GM08714 (cell line): ENCODE results near the gene ZHX3.

Source experiments
- H3K4me3 ChIP-seq: fragments of 200-500 bp; sonication (Bioruptor generic); 2 replicates; pipeline ENCODE4 v1.5.1; 2014; ENCODE audit warnings: mild to moderate bottlenecking, low read length, inconsistent platforms
- ZNF274 ChIP-seq: IDR thresholded peaks from 2 replicates; pipeline ENCODE4 v1.6.1; 2012; ENCODE audit warnings: mild to moderate bottlenecking, low read depth, low read length

ZHX3 gene

DNA sequence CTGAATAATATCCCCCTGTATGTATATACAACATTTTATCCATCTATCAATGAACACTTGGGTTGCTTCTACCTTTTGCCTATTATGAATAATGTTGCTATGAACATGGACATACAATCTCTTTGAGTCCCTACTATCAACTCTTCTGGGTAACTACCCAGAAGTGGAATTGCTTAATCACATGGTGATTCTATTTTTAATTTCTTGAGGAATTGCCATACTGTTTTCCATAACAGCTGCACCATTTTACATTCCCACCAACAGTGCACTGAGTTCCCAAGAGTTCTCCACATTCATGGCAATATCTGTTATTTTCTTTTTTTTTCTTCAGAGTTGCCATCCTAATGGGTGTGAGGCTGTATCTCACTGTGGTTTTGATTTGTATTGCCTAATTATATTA lies 88.3 kb downstream of the ZHX3 start:
- H3K4me3 ChIP-seq = no peak overlapping the region

DNA sequence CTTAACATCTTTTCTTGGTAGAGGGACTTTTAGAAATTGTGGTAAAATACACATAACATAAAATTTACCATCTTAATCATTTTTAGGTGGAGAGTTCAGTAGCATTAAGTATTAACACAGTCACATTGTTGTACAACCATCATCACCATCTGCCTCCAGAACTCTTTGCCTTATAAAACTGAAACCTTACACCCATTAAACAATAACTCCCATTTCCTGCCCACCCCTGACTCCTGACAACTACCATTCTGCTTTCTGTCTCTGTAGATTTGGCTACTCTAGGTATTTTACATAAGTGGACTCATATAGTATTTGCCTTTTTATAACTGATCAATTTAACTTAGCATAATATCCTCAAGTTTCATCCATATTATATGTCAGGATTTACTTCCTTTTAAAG lies 88.7 kb downstream of the ZHX3 start:
- H3K4me3 ChIP-seq = no peak overlapping the region
- TF ChIP-seq ZNF274 = no peak

More for the DNA sequence above, 88.3 kb downstream of the ZHX3 start:
- no peak for TF ChIP-seq ZNF274

DNA sequence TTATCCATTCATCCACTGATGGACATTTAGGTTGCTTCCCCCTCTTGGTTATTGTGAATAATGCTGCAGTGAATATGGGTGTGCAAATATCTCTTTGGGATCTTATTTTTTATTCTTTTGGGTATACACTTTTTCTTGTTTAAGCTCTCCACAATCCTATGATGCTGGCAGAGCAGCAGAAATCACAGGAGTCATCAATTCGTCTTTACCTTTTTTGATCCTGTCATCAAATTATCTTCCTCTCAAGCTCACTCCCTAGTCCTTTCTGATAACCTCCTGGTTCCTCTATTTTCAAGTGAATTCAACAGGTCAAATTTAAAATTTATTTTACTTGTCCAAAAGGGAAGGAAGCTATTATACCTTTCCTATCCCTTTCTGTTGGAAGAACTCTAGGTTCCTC lies 91.1 kb downstream of the ZHX3 start:
- no peak for TF ChIP-seq ZNF274
- H3K4me3 ChIP-seq = no peak overlapping the region; the same call in 1 of the 2 replicates

DNA sequence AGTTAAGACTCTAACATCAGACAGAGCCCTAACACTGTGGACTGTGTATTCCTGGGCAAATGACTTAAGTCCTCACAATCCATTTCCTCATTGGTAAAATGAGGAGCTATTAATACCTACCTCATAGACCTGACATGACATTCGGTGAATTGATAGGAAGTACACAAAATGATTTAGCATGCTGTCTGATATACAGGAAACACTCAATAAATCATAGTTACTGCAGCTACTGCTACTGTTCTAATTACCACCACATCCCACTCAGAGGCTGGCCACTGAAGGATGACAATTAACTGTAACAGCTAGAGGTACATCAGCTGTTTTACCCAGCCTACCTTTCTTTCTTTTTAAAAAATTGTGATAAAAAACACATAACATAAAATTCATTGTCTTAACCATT lies 92.4 kb downstream of the ZHX3 start:
- no peak for TF ChIP-seq ZNF274
- H3K4me3 ChIP-seq = no peak overlapping the region

DNA sequence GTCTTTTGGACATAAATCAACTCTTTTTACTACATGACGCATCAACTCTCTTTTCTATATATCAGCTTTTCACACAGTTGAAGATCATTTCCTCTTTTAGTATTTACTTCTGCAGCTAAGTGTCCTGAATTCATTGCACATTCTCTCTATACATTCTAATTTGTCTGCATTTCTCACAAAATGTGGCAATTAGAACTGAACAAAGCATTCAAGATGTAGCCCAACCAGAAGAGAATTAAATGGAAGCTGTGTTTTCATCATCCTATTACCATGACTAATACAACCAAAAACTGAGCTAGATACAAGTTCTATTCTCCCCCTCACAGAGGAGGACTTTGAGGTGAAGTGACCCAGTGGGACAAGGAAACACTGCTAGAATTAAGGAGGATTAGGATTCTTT lies 93.2 kb downstream of the ZHX3 start:
- no peak for TF ChIP-seq ZNF274
- H3K4me3 ChIP-seq = no peak overlapping the region

DNA sequence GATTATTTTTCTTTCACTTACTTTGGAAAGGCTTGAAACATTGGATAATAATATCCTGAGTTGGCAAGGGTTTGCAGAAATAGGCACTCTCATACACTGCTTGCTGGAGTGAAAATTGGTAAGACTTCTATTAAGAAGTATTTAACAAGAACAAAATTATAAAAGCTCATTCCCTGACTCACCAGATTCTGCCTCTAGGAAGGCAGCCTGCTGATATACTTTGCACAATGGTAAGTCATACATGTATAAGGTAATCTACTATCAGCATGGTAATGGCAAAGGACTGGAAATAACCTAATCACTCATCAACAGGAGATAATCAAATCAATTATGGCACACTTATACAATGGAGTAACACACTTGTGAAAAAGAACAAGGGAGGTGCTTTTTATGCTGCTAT lies 94.4 kb downstream of the ZHX3 start:
- H3K4me3 ChIP-seq = no peak overlapping the region
- TF ChIP-seq ZNF274 = no peak

DNA sequence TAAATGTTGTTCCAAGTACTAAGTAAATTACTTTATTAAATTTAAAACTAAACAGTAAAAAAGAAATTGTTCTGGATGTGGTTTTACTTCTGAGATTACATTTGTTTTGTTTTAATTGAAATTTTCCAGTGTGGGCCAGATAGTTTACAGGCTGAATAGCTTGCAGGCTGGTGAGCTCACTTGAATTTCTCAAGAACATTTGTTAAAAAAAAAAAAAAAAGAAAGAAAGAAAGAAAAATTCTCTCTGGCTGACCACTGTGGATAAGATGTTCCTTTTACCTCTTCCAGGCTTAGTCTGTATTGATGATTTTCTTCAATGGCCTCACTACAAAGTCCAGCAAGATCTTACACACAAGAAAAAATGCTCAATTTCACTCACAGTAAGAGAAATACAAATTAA lies 94.8 kb downstream of the ZHX3 start:
- no peak for TF ChIP-seq ZNF274
- H3K4me3 ChIP-seq = no peak overlapping the region

DNA sequence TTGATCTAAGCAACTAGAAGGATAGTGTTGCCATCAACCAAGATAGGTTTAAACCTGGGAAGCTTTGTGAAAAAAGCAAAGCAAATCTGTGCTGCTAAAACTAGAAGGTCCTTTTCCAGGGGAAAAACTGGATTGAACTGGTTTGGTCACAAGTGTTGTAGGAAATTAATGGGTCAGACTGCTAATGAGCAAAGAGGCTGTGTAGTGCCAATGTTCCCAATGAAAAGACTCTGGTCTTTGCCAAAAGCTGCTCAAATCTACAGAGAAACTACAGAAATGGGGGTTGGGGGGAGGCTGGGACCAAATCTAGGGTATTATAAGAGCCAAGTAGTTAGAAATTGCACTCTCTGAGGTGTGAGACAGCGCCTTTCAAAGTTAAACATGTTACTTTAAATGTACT lies 95.2 kb downstream of the ZHX3 start:
- no peak overlapping the region for H3K4me3 ChIP-seq
- no peak for TF ChIP-seq ZNF274

DNA sequence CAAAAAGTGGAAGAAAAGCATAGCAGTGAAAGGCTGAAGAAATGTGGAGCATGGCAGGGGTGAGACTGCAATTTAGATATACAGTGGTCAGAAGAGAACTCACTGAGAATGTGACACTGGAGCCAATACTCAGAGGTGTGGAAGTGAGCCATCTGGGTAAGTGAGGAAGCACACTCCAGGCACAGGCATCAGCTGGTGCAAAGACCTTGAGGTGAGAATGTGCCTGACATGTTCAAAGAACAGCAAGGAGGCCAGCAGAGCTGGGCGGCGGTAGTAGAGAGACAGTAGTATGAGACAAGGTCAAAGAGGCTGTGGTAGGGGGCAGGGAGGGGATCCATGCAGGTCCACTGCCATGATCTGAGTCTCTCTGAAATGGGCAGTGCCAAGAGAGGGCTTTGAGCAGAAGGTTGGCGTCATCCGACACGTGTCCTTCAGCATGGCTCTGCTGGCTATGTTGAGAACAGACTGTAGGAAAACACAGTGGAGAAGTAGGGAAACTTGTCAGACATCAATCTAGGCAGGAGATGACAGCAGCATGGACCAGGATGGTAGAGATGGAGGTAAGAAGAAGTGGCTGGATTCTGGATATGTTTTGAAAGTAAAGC lies 95.8 kb downstream of the ZHX3 start:
- TF ChIP-seq ZNF274 = no peak

DNA sequence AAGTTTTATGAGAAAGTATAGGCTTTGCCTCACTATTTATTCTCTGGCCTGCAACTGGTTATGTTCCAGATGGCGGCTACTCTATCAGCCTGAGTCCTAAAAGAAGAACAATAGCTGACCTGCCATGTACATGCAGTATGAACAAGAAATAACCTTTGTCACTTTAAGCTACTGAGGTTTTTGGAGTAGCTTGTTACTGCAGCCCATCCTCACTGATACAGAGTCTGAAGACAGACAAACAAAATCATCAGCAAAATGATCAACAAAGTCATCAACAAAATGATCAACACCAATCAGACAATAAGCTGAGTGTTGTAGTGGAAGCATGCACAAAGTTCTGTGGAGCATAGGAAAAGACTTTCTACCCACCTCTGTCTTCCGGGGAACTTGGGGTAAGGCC lies 97.7 kb downstream of the ZHX3 start:
- TF ChIP-seq ZNF274 = no peak
- no peak overlapping the region for H3K4me3 ChIP-seq

More for the DNA sequence above, 95.8 kb downstream of the ZHX3 start:
- H3K4me3 ChIP-seq = no peak overlapping the region

DNA sequence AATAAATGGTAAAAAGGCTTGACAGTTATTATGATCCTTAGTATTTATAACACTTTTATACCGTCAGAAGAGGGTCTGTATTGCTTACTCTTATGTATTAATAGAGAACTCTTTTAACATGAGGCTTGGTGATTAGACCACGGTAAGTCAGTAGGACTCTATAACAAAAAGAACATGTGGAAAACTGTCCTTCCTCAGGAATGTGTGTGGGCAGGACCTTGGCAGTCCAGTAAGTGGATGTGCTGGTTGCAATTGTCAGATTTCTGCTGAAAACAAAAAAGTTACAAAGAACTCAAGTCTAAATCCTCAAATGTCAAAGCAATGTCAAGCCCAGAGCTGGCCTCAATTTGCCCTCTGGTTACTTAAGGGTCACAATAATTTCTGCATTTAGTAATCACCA lies 99.1 kb downstream of the ZHX3 start:
- H3K4me3 ChIP-seq = no peak overlapping the region
- no peak for TF ChIP-seq ZNF274

DNA sequence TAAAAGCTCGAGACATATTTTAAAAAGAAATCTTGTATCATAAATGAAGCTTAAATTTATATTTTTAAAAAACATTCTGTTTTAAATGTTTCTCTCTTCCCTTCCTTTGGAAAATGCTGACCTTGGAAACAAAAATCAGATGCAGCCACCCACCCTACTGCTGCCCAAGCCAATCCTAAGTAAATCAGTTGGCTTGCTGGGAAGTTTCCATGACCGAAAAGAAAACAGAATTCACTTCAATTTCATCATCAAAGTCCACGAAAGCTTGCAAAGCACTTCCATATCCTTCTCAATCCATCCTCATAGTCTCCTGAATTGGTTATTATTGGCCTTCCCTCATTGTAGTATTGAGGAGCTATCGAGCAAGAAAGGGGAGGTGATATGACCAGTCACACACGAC lies 100.1 kb downstream of the ZHX3 start:
- no peak overlapping the region for H3K4me3 ChIP-seq
- TF ChIP-seq ZNF274 = no peak

DNA sequence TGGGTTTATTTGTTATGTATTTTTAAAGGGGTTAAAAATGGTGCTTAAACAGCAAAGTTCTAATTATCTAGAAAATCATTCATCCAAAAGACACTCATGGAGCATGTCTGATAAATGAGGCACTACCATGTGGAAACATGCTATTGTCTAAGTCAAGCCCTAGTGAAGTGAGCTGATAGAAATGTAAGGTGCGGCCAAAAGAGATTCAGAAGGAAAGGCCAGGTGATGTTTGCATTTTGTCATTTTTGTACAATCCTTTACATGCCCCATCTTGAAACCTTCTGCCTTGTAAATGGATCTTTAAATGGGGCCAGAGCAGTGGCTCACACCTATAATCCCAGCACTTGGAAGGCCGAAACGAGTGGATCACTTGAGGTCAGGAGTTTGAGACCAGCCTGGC lies 102.9 kb downstream of the ZHX3 start:
- no peak for TF ChIP-seq ZNF274

DNA sequence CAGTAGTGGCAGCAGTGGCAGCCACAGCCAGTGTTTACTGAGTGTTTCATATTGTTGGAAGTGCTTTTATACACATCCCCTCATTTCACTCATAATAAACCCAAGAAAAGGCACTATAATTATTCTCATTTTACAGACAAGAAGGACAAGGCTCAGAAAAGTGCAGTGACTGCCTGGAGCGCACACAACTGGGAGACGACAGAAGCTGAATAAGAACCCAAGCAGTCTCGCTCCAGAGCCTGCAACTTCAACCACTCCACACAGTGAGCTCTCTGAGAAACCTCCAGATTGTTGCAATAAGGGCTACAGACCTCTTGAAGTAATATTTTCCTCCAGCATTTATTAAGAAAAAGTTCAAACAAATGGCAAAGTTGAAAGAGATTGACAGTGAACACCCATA lies 103.3 kb downstream of the ZHX3 start:
- no peak for TF ChIP-seq ZNF274
- H3K4me3 ChIP-seq = no peak overlapping the region

More for the DNA sequence above, 102.9 kb downstream of the ZHX3 start:
- H3K4me3 ChIP-seq = no peak overlapping the region

DNA sequence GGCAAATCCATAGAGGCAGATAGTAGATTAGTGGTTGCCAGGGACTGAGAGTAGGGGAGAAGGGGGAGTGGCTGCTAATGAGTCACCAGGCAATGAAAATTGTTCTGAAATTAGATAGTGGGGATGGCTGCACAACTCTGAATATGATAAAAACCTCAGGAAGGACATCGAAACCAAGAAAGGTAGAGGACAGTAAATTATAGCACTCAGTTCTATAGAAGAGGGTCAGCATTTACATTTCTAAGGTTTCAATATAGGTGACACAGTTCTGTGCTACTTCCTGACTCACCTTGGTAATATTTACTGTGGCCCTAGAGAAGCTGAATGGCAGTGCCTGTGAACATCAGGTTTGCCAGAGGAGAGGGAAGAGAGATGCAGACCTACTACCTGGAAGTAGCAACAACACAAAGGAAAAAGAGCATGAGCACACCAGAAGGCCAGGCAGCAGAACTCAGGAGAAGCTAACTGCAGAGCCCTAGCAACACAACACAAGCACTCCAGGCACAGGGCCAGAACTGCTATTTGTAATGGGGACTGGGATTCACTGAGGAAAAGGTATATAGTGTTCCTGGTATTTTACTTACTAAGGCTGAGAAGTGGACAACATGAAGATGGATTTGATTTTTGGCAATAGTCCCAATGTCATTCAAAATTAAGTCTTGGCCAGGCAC lies 104.2 kb downstream of the ZHX3 start:
- TF ChIP-seq ZNF274 = no peak
- no peak overlapping the region for H3K4me3 ChIP-seq

DNA sequence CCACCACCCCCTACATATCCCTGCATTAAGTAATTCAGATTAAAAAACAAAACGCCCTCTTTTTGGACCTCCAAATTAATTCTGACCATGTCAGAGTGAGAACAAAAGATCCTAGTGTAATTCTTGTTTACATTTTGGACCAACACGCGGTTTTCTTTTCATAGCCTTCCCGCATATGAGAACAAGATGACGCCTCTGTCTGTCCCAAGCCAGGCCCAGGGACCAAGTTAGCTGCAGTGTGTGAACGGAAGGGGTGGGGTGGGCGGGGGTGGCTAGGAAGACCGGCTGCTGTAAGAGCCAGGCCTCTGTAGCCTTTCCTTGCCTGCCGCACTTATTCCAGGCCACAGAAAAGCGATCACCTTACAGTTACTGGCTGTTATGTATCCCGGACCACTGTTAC lies 112.2 kb downstream of the ZHX3 start:
- no peak for TF ChIP-seq ZNF274
- H3K4me3 ChIP-seq = no peak overlapping the region
